Liver (tissue), 9 donors: Measurements from ENCODE around the gene ARMC9. TPM values are rescaled to one million over a fixed set of nuclear protein-coding genes. Genes with fewer than 3 reads are reported as not detected.

Experiments
- DNase-seq: peaks from one replicate; pipeline ENCODE4 v3.0.0-alpha.2; 2017; ENCODE audit warnings: low spot score
- H3K27ac ChIP-seq, 2 donors: one replicate each; pipeline ENCODE4 v1.7.0; 2013; ENCODE audit warnings: inconsistent platforms in 2 of 2, low read length in 2 of 2, control low read depth in 1 of 2, low read depth in 1 of 2, mild to moderate bottlenecking in 1 of 2
- H3K27me3 ChIP-seq, 4 donors: one replicate each; pipeline versions ENCODE4 v1.6.1 to v1.7.0; 2013; ENCODE audit warnings: low read length in 3 of 4, inconsistent platforms in 1 of 4, mild to moderate bottlenecking in 1 of 4, moderate library complexity in 1 of 4; ENCODE audit not compliant: control insufficient read depth in 4 of 4, insufficient read depth in 4 of 4
- H3K36me3 ChIP-seq, 4 donors: one replicate each; pipeline versions ENCODE4 v1.6.1 to v1.7.0; 2013; ENCODE audit warnings: low read length in 3 of 4, mild to moderate bottlenecking in 3 of 4, low read depth in 1 of 4, moderate library complexity in 1 of 4; ENCODE audit not compliant: control insufficient read depth in 4 of 4, insufficient read depth in 3 of 4
- H3K4me1 ChIP-seq, 4 donors: one replicate each; pipeline versions ENCODE4 v1.6.1 to v1.7.0; 2013; ENCODE audit warnings: low read length in 3 of 4, mild to moderate bottlenecking in 3 of 4, moderate library complexity in 1 of 4; ENCODE audit not compliant: control insufficient read depth in 4 of 4, insufficient read depth in 4 of 4
- H3K4me3 ChIP-seq, 3 donors: one replicate each; pipeline versions ENCODE4 v1.6.1 to v1.7.0; 2013; ENCODE audit warnings: low read length in 3 of 3, control low read depth in 1 of 3, low read depth in 1 of 3, mild to moderate bottlenecking in 1 of 3
- H3K9ac ChIP-seq, 2 donors: one replicate each; pipeline ENCODE4 v1.7.0; 2013; ENCODE audit warnings: low read length in 2 of 2, mild to moderate bottlenecking in 2 of 2, moderate library complexity in 2 of 2, control low read depth in 1 of 2, low read depth in 1 of 2
- H3K9me3 ChIP-seq, 4 donors: one replicate each; pipeline versions ENCODE4 v1.6.1 to v1.7.0; 2013; ENCODE audit warnings: low read length in 3 of 4; ENCODE audit not compliant: control insufficient read depth in 4 of 4
- ATF3 ChIP-seq: IDR thresholded peaks from 2 replicates; pipeline ENCODE4 v1.6.1; 2016; ENCODE audit warnings: antibody characterized with exemption
- EGR1 ChIP-seq, 2 donors: IDR thresholded peaks; 2 replicates each; pipeline ENCODE4 v1.6.1; 2016 to 2018; ENCODE audit warnings: antibody characterized with exemption in 2 of 2, low read depth in 2 of 2
- FOXA1 ChIP-seq: IDR thresholded peaks from 2 replicates; pipeline ENCODE4 v1.6.1; 2016; ENCODE audit warnings: antibody characterized with exemption
- FOXA2 ChIP-seq: IDR thresholded peaks from 2 replicates; pipeline ENCODE4 v1.6.1; 2016; ENCODE audit warnings: antibody characterized with exemption
- GABPA ChIP-seq, 2 donors: IDR thresholded peaks in 1 of 2; conservative IDR thresholded peaks in 1 of 2; 2 replicates each; pipeline ENCODE4 v1.6.1; 2016; ENCODE audit warnings: antibody characterized with exemption in 2 of 2, mild to moderate bottlenecking in 1 of 2, moderate library complexity in 1 of 2
- HNF4A ChIP-seq, 2 donors: conservative IDR thresholded peaks; 2 replicates each; pipeline ENCODE4 v1.6.1; 2016; ENCODE audit warnings: antibody characterized with exemption in 2 of 2, mild to moderate bottlenecking in 2 of 2
- HNF4G ChIP-seq: IDR thresholded peaks from 2 replicates; pipeline ENCODE4 v1.6.1; 2016; ENCODE audit warnings: antibody characterized with exemption
- JUND ChIP-seq, 2 donors: IDR thresholded peaks; 2 replicates each; pipeline ENCODE4 v1.6.1; 2016; ENCODE audit warnings: antibody characterized with exemption in 2 of 2
- MAX ChIP-seq: IDR thresholded peaks from 2 replicates; pipeline ENCODE4 v1.6.1; 2016; ENCODE audit warnings: antibody characterized with exemption
- NR2F2 ChIP-seq: IDR thresholded peaks from 2 replicates; pipeline ENCODE4 v1.6.1; 2016; ENCODE audit warnings: antibody characterized with exemption
- RAD21 ChIP-seq, 2 donors: IDR thresholded peaks; 2 replicates each; pipeline ENCODE4 v1.6.1; 2016; ENCODE audit warnings: antibody characterized with exemption in 2 of 2, mild to moderate bottlenecking in 2 of 2
- RXRA ChIP-seq, 2 donors: IDR thresholded peaks; 2 replicates each; pipeline ENCODE4 v1.6.1; 2017 to 2018; ENCODE audit warnings: antibody characterized with exemption in 2 of 2, mild to moderate bottlenecking in 1 of 2
- SP1 ChIP-seq: IDR thresholded peaks from 2 replicates; pipeline ENCODE4 v1.6.1; 2018; ENCODE audit warnings: antibody characterized with exemption, mild to moderate bottlenecking
- TAF1 ChIP-seq: conservative IDR thresholded peaks from 2 replicates; pipeline ENCODE4 v1.6.1; 2016; ENCODE audit warnings: antibody characterized with exemption, mild to moderate bottlenecking
- YY1 ChIP-seq: IDR thresholded peaks from 2 replicates; pipeline ENCODE4 v1.6.1; 2016; ENCODE audit warnings: antibody characterized with exemption, mild to moderate bottlenecking
- ZBTB33 ChIP-seq: IDR thresholded peaks from 2 replicates; pipeline ENCODE4 v1.6.1; 2016; ENCODE audit warnings: antibody characterized with exemption
- WGBS: extraction: QIAGEN DNeasy Blood & Tissue Kit; methylation state at CpG from one replicate; pipeline ENCODE4 v1.1.7; 2013; 5-methylcytosine and 5-hydroxymethylcytosine counted together
- polyA plus RNA-seq, 2 donors: library from polyadenylated mRNA; stranded (reverse) in 1 of 2; unstranded in 1 of 2; fragments of 200-250 nt in 1 of 2; fragments of >200 nt in 1 of 2; fragmentation: Nextera tagmentation in 1 of 2; extraction: Ambion mirVana in 1 of 2; gene quantifications; one replicate each; pipeline versions ENCODE4 v1.2.1 to v1.2.3, GENCODE V29; 2013 to 2015
- total RNA-seq, 2 donors: library from RNA; depleted of rRNA; stranded (reverse); fragments of >200 nt; gene quantifications; one replicate each; pipeline ENCODE4 v1.2.3, GENCODE V29; 2014
- TF ChIP-seq, protein P1 (sequence below): fragments of 150-350 bp; IDR thresholded peaks from 2 replicates; pipeline ENCODE4 v1.5.1; 2017; ENCODE audit warnings: improper control_type of control experiment, low read depth, low read length; ENCODE audit not compliant: missing input control
- donor health status: healthy.
- donor health status: healthy.
- donor health status: healthy.
- donor health status: healthy.
- donor health status: healthy.

ARMC9 gene
- total and polyA plus RNA-seq, 4 donors = 1.1 to 2.3 (median 1.8) TPM

DNA sequence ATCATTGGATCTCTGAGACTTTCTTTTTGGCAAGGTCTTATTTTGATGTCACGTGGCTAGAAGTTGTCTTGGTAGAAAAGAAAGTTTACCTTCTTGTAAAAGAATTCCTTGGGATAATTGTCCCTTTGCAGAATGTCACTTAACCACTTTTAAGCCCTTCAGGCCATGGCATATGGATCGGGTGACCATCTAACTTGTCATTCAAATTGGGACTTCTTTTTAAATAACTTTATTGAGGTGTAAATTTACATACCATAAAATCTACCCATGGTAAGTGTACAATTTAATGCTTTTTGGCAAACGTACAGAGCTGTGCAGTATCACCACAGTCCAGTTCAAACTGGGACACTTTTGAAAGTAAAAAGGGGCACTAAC lies 24.6 kb downstream of the ARMC9 start (continued):
- no peak for TF ChIP-seq EGR1 (IDR thresholded peaks at IDR 0.05; ENCODE audit: low read depth in 2 of 2)
- no peak for TF ChIP-seq RXRA (IDR thresholded peaks at IDR 0.05)
- no peak for TF ChIP-seq GABPA (IDR thresholded peaks at IDR 0.05 in 1 of 2, conservative IDR thresholded peaks at IDR 0.05 in 1 of 2)
- TF ChIP-seq JUND (IDR thresholded peaks at IDR 0.05) = no peak
- TF ChIP-seq RAD21 (IDR thresholded peaks at IDR 0.05) = no peak
- TF ChIP-seq TAF1 = no peak

- H3K4me1 ChIP-seq = peaks cover 0 to 5% (median 2%) of the 10 kb centered on the region in 4 donors
- no peaks in the 10 kb centered on the region for H3K27me3 ChIP-seq
- no peak for TF ChIP-seq MAX
- TF ChIP-seq GABPA (IDR thresholded peaks at IDR 0.05 in 1 of 2, conservative IDR thresholded peaks at IDR 0.05 in 1 of 2) = no peak
- TF ChIP-seq RAD21 (IDR thresholded peaks at IDR 0.05) = no peak
- TF ChIP-seq, protein P1, sequence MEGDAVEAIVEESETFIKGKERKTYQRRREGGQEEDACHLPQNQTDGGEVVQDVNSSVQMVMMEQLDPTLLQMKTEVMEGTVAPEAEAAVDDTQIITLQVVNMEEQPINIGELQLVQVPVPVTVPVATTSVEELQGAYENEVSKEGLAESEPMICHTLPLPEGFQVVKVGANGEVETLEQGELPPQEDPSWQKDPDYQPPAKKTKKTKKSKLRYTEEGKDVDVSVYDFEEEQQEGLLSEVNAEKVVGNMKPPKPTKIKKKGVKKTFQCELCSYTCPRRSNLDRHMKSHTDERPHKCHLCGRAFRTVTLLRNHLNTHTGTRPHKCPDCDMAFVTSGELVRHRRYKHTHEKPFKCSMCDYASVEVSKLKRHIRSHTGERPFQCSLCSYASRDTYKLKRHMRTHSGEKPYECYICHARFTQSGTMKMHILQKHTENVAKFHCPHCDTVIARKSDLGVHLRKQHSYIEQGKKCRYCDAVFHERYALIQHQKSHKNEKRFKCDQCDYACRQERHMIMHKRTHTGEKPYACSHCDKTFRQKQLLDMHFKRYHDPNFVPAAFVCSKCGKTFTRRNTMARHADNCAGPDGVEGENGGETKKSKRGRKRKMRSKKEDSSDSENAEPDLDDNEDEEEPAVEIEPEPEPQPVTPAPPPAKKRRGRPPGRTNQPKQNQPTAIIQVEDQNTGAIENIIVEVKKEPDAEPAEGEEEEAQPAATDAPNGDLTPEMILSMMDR = no peak
- TF ChIP-seq TAF1 = no peak
- TF ChIP-seq JUND (IDR thresholded peaks at IDR 0.05) = no peak
- no peak for TF ChIP-seq FOXA2
- no peak for TF ChIP-seq ATF3
- no peak for TF ChIP-seq RXRA (IDR thresholded peaks at IDR 0.05)
- TF ChIP-seq HNF4A (conservative IDR thresholded peaks at IDR 0.05) = no peak
- TF ChIP-seq SP1 = no peak
- TF ChIP-seq EGR1 (IDR thresholded peaks at IDR 0.05; ENCODE audit: low read depth in 2 of 2) = no peak
- TF ChIP-seq YY1 = no peak
- TF ChIP-seq HNF4G = no peak
- no peak for TF ChIP-seq ZBTB33
- no peak for TF ChIP-seq NR2F2
- TF ChIP-seq FOXA1 = no peak
- DNase-seq = no peak
- no peaks in the 10 kb centered on the region for H3K36me3 ChIP-seq
- H3K9me3 ChIP-seq = no peaks in the 10 kb centered on the region
- 74% methylated on average over 6 of the region's 6 CpGs for WGBS
- H3K9ac ChIP-seq = no peak overlapping the region
- no peak overlapping the region for H3K4me3 ChIP-seq
- H3K27ac ChIP-seq = no peak overlapping the region
Measured at GRCh38 chr2:231223458-231223976, 25.1 kb downstream of the ARMC9 start.
